ENCODE data around the gene GDF11.

Gene GDF11

GRCh38 chr12:55728939-55729818 lies 13.7 kb upstream of the GDF11 start, which contains the start of gene CD63 (continued):
- TF ChIP-seq ZNF211 (tag by site-specific recombination; IDR thresholded peaks at IDR 0.05; ENCODE audit: low read depth): no peak
- no peak for TF ChIP-seq HOXD13 (CRISPR knock-in tag; IDR thresholded peaks at IDR 0.05; ENCODE audit: borderline replicate concordance)
- TF ChIP-seq ZNF660 (tag by site-specific recombination; IDR thresholded peaks at IDR 0.05): no peak; the same call in 1 of the 2 replicates
- TF ChIP-seq HIC1 (tag by site-specific recombination; IDR thresholded peaks at IDR 0.05): peak; percentile 93
- TF ChIP-seq ZNF768 (tag by site-specific recombination; IDR thresholded peaks at IDR 0.05): no peak
- TF ChIP-seq ZNF837 (tag by site-specific recombination; IDR thresholded peaks at IDR 0.05): no peak
- peak; percentile 85 for TF ChIP-seq ZBTB10 (tag by site-specific recombination; IDR thresholded peaks at IDR 0.05)
- no peak for TF ChIP-seq ZNF473 (tag by site-specific recombination; IDR thresholded peaks at IDR 0.05)
- peak; percentile 92 for TF ChIP-seq ZFHX2 (tag by site-specific recombination; conservative IDR thresholded peaks at IDR 0.05)
- peak; percentile 40; the same call in 1 of the 2 replicates for TF ChIP-seq ZBTB6 (tag by site-specific recombination; IDR thresholded peaks at IDR 0.05)
- TF ChIP-seq OSR2 (tag by site-specific recombination; IDR thresholded peaks at IDR 0.05): peak; percentile 8; the same call in 1 of the 2 replicates
- TF ChIP-seq PRDM10 (tag by site-specific recombination; IDR thresholded peaks at IDR 0.05): peak; percentile 84
- TF ChIP-seq ZBTB48 (tag by site-specific recombination; IDR thresholded peaks at IDR 0.05): peak; percentile 64; the same call in 1 of the 2 replicates
- 0 out of 2 replicates have a peak, but pooled peaks have one; percentile 33 for TF ChIP-seq KLF16 (tag by site-specific recombination; IDR thresholded peaks at IDR 0.05)
- TF ChIP-seq ZNF37A (tag by site-specific recombination; IDR thresholded peaks at IDR 0.05): no peak
- TF ChIP-seq PATZ1 (tag by site-specific recombination; IDR thresholded peaks at IDR 0.05): peak; percentile 95
- no peak for TF ChIP-seq GLI4 (tag by site-specific recombination; IDR thresholded peaks at IDR 0.05)
- TF ChIP-seq TCF7L2 (IDR thresholded peaks at IDR 0.05; ENCODE audit: borderline replicate concordance, low read depth, low read length): no peak
- TF ChIP-seq ZBTB44 (tag by site-specific recombination; IDR thresholded peaks at IDR 0.05): 0 out of 2 replicates have a peak, but pooled peaks have one; percentile 35
- peak; percentile 82 for TF ChIP-seq SP7 (tag by site-specific recombination; IDR thresholded peaks at IDR 0.05)
- peak; percentile 98 for TF ChIP-seq KLF10 (tag by site-specific recombination; IDR thresholded peaks at IDR 0.05)
- peak; percentile 91 for TF ChIP-seq ZNF394 (tag by site-specific recombination; IDR thresholded peaks at IDR 0.05; ENCODE audit: borderline replicate concordance)
- no peak for TF ChIP-seq ZNF221 (tag by site-specific recombination; IDR thresholded peaks at IDR 0.05; ENCODE audit: borderline replicate concordance)
